K562 (cell line): ENCODE measurements around the gene PIEZO2.

Experiments used
- ARHGAP35 ChIP-seq: fragments of 450-650 bp; IDR thresholded peaks from 2 replicates; pipeline ENCODE4 v1.6.1; 2018; ENCODE audit not compliant: partially characterized antibody
- BCL6 ChIP-seq: fragments of 250-450 bp; sonication (Bioruptor Pico); IDR thresholded peaks from 2 replicates; pipeline ENCODE4 v1.4.0; 2020
- BHLHE40 ChIP-seq: IDR thresholded peaks from 2 replicates; pipeline ENCODE4 v1.6.1; 2011; ENCODE audit warnings: low read length, improper control_type of control experiment
- CBX8 ChIP-seq: fragments of 200-600 bp; sonication (generic); IDR thresholded peaks from 2 replicates; pipeline ENCODE4 v1.6.1; 2012; ENCODE audit warnings: borderline replicate concordance, mixed run types, low read depth, mild to moderate bottlenecking, moderate library complexity, mixed read lengths, low read length, control low read depth, inconsistent platforms; ENCODE audit not compliant: poor library complexity, severe bottlenecking; ENCODE audit errors: extremely low read depth
- FOXP4 ChIP-seq: sonication (generic); formaldehyde crosslinking; IDR thresholded peaks from 2 replicates; pipeline ENCODE4 v1.8.0; 2022; ENCODE audit warnings: mild to moderate bottlenecking, missing genetic modification reagents, borderline replicate concordance
- HIVEP1 ChIP-seq: fragments of 250-450 bp; sonication (Bioruptor Pico); IDR thresholded peaks from 2 replicates; pipeline ENCODE4 v1.4.0; 2020; ENCODE audit warnings: mild to moderate bottlenecking
- MCM7 ChIP-seq, 2 experiments: fragments of 450-650 bp; IDR thresholded peaks; 2 replicates each; pipeline ENCODE4 v1.6.1; 2016 to 2018
- POLR2A ChIP-seq: fragments of 450-650 bp; conservative IDR thresholded peaks from 2 replicates; pipeline ENCODE4 v1.6.1; 2016
- XRCC5 ChIP-seq: fragments of 200-400 bp; formaldehyde crosslinking; IDR thresholded peaks from 2 replicates; pipeline ENCODE4 v1.6.1; 2017; ENCODE audit warnings: low read depth, mild to moderate bottlenecking, low read length
- ZNF408 ChIP-seq: fragments of 250-450 bp; sonication (Bioruptor Pico); IDR thresholded peaks from 2 replicates; pipeline ENCODE4 v1.4.0; 2020; ENCODE audit warnings: low read depth, mild to moderate bottlenecking, moderate library complexity

- TF ChIP-seq BHLHE40, result no peak
- no peak for TF ChIP-seq HIVEP1 (CRISPR knock-in tag)
- no peak for TF ChIP-seq ARHGAP35
- no peak for TF ChIP-seq FOXP4 (CRISPR knock-in tag)
- TF ChIP-seq MCM7 (IDR thresholded peaks at IDR 0.05), result no peak
- no peak for TF ChIP-seq ZNF408 (CRISPR knock-in tag)
- TF ChIP-seq BCL6, result no peak
- TF ChIP-seq CBX8, result no peak
- TF ChIP-seq POLR2A, result no peak
- no peak for TF ChIP-seq XRCC5
Observed at GRCh38 chr18:10851824-10852319, 297.5 kb downstream of the PIEZO2 start.
